ENCODE results near the gene LRP1-AS. TPM values are rescaled to one million over a fixed set of nuclear protein-coding genes. Genes with fewer than 3 reads are reported as not detected.

Gene LRP1-AS
- total RNA-seq, result not detected in 2 replicates

GRCh38 chr12:57146961-57147944 is at the start of gene LRP1-AS:
Gene LRP1-AS (minus strand): TSS chr12:57147619.
- intact Hi-C loops (cut with micrococcal nuclease), result no loop called here

- intact Hi-C loops (cut with micrococcal nuclease), result no loop called here
These were observed 49.5 kb upstream of the LRP1-AS start for GRCh38 chr12:57196956-57197355.

GRCh38 chr12:57196439-57196838 is 49.0 kb upstream of the LRP1-AS start:
- intact Hi-C loops (cut with micrococcal nuclease), result no loop called here

- intact Hi-C loops (cut with micrococcal nuclease), result no loop called here
These were observed 48.4 kb upstream of the LRP1-AS start for GRCh38 chr12:57195611-57196371.

- intact Hi-C loops (cut with micrococcal nuclease), result no loop called here
These were observed 47.8 kb upstream of the LRP1-AS start for GRCh38 chr12:57195186-57195585.

GRCh38 chr12:57194253-57194652 is 46.8 kb upstream of the LRP1-AS start:
- intact Hi-C loops (cut with micrococcal nuclease), result no loop called here

- intact Hi-C loops (cut with micrococcal nuclease), result no loop called here
These were observed 46.4 kb upstream of the LRP1-AS start for GRCh38 chr12:57193706-57194245.

- intact Hi-C loops (cut with micrococcal nuclease), result no loop called here
These were observed 45.5 kb upstream of the LRP1-AS start for GRCh38 chr12:57192920-57193319.

- intact Hi-C loops (cut with micrococcal nuclease), result no loop called here
These were observed 44.0 kb upstream of the LRP1-AS start for GRCh38 chr12:57191410-57191809.

- intact Hi-C loops (cut with micrococcal nuclease), result no loop called here
These were observed 43.4 kb upstream of the LRP1-AS start for GRCh38 chr12:57190821-57191220.

- intact Hi-C loops (cut with micrococcal nuclease), result no loop called here
These were observed 42.6 kb upstream of the LRP1-AS start for GRCh38 chr12:57190037-57190436.

GRCh38 chr12:57188090-57188425 is 40.6 kb upstream of the LRP1-AS start:
- intact Hi-C loops (cut with micrococcal nuclease), result no loop called here

GRCh38 chr12:57187222-57188089 is 40.0 kb upstream of the LRP1-AS start:
- intact Hi-C loops (cut with micrococcal nuclease), result no loop called here

GRCh38 chr12:57185906-57186508 is 38.6 kb upstream of the LRP1-AS start:
- intact Hi-C loops (cut with micrococcal nuclease), result no loop called here

- intact Hi-C loops (cut with micrococcal nuclease), result no loop called here
These were observed 38.0 kb upstream of the LRP1-AS start for GRCh38 chr12:57185403-57185802.

- intact Hi-C loops (cut with micrococcal nuclease), result loop anchor here (1.0 kb wide), 6 partner anchors 59 to 427 kb away; no protein-coding TSS in a partner anchor
These were observed 36.7 kb upstream of the LRP1-AS start for GRCh38 chr12:57183939-57184725.

- intact Hi-C loops (cut with micrococcal nuclease), result loop anchor here (1.0 kb wide), 6 partner anchors 59 to 426 kb away; no protein-coding TSS in a partner anchor
These were observed 35.6 kb upstream of the LRP1-AS start for GRCh38 chr12:57182918-57183575.

- intact Hi-C loops (cut with micrococcal nuclease), result no loop called here
These were observed 34.2 kb upstream of the LRP1-AS start for GRCh38 chr12:57181561-57182155.

GRCh38 chr12:57181072-57181471 is 33.7 kb upstream of the LRP1-AS start:
- intact Hi-C loops (cut with micrococcal nuclease), result no loop called here

Measured in T-helper 1 cell treated with Interleukin-12 subunit alpha and Interleukin-12 subunit beta and Interleukin-4 antibody, amounts not matched to agents 30 ng/mL and 1 ng/mL, for 36 hours (primary cell).